NCI-H69 (cell line): ENCODE results near the gene CORO6.

Experiments used
- DNase-seq: peaks from one replicate; lab custom pipeline; 2025; lab: John Stamatoyannopoulos, UW

CORO6 gene

DNA sequence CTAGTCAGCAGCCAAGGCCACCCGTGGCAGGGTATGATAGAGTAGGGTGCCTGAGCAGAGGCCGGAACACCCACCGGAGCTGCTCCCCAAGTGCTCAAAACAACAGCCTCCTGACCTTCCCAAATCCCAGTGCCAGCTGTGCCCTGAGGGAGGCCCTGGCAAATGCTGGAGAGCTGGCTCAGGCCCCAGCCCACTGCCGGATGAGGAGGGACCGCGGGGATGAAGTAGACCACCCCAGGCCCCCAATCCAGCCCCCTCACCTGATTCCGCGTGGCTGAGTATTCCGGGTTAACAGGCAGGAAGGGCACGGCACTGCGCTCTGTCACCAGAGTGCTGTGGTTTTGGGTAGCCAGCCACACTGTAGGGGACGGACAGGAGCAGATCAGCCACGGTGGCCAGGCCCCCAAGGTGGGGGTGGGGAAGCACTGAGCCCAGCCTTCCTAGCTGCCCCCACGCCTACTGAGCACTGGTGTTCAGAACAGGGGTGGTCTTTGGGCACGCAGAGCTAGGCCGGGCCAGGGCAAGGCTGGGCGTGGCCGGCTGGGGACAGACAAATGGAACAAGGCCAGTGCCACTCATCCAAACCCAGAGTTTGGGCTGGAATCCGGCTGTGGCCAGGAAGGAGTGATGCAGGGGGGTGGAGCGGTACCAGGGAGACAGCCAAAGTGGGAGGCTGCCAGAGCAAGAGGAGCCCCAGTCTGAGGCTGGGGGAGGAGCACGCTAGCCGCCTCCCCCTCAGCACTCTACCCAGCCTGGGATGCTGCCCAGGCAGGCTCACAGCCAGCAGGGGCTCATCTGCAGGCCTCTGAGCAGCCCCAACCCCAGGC lies 45.1 kb downstream of the CORO6 start:
- no peak for DNase-seq

DNA sequence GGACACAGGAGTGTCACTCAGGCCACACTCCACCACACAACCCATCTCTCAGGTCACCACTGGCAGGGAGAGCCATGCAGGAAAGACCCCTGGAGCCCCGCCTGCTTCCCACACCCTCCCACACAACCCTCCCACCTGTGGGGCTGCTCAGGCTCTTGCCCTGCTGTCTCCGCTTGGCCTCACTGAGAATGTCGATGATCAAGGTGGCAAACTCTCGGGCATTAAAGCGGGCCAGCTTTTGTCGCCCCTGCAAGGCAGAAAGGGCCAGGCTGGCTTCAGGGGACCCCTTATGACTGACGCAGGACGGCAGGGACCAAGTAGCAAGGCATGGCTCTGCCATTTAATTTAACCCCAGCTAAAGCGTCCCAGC lies 45.7 kb downstream of the CORO6 start:
- DNase-seq = no peak

DNA sequence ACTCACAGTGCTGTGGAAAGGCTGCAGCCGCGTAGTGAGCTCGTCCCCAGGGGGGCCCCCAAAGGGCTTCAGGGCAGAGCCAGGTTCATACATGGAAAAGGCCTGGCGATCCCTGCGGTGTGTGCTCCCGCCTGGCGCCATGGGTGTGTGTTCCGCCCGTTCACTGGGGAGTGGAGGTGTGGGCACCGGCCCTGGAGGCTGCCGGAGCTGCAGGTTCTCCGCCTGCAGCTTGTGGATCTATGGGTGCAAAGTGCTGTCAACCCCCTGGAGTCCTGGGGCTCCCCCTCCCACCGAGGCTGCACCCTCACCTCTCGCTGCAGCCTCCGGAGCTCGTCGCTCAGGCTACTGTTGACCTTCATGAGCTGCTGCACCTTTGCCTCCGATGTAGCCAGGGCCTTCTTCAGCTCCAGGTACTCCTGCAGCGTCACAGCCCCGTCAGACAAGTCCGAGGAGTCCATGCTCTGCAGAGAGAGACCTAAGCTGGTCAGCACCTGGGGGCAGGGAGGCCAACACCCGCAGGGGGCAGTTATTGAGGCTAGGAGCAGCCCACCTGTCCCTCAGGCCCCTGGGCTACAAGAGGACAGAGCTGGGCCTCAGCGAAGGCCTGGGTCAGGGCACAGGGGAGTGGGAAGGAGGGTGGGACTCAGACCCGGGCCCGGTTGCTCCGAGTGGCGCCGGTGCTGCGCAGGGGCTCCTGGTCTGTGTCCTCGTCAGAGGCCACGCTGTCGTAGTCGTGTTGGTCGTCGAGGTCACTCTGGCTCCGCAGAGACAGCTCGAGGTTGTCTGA lies 46.3 kb downstream of the CORO6 start:
- DNase-seq = no peak

DNA sequence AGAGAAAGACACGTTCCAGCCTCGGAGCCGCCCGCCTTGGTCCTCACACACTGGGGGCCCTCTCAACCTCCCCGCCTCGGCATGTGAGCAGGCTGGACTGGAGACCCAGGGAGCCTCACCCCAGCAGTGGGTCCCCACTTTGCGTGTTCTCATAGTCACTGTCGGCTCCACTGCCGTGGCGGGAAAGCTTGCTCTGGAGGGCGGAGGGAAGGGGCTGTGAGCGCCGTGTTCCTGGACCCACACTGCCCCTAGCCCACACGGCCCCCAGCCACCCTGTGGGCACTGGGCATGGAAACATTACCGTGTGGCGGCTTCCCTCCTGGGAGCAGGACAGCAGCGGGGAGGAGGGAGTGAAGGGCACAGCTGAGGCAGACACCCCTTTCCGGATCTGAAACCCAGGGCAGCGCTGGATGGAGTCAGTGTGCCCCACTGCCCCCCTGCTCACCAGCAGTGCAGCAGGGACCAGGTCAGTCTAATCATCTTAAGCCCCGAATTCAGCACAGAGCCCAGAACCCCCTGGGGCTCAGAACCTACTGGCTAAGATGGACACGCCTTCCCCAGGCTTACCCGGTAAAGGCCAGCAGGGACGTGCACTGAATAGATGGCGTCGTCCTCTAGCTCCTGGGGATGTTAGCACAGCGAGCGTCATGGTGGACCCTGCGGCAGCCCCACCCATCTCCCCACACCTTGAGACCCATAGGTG lies 47.0 kb downstream of the CORO6 start:
- DNase-seq = no peak

DNA sequence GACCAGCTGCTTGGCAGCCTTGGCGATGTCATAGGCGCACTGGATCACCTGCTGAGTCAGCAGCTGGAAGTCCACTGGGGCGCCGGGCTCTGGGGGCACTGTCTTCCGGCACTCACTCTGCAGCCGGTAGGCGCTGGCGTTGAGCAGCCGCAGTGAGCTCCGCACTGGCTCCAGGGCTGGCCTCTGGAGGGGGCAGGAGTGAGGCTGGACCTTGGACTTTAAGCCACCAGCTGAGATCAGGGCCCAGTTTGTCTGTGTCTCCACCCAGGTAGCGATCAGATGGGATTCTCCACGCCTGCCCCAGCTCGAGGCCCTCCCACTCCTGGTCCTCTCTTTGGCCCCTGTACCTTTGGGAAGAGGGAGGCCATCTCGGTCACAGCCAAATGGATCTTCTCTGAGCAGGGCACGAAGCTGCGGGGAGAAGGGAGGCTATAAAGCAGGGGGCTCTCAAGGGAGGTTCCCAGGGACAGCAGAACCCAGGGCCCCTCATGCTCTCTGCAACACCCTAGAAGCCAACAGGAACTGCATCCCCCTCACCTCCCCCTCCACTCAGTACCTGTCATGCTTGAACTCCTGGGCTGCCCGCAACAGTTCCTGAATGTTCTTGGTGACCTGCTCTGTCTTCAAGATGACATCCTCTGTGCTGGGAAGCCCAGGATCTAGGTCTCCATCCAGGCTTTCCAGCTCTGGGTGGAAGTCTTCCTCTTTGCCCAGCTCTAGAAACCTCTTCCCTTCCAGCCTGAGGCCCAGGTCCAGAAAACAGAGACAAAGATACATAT lies 47.8 kb downstream of the CORO6 start:
- DNase-seq = no peak

DNA sequence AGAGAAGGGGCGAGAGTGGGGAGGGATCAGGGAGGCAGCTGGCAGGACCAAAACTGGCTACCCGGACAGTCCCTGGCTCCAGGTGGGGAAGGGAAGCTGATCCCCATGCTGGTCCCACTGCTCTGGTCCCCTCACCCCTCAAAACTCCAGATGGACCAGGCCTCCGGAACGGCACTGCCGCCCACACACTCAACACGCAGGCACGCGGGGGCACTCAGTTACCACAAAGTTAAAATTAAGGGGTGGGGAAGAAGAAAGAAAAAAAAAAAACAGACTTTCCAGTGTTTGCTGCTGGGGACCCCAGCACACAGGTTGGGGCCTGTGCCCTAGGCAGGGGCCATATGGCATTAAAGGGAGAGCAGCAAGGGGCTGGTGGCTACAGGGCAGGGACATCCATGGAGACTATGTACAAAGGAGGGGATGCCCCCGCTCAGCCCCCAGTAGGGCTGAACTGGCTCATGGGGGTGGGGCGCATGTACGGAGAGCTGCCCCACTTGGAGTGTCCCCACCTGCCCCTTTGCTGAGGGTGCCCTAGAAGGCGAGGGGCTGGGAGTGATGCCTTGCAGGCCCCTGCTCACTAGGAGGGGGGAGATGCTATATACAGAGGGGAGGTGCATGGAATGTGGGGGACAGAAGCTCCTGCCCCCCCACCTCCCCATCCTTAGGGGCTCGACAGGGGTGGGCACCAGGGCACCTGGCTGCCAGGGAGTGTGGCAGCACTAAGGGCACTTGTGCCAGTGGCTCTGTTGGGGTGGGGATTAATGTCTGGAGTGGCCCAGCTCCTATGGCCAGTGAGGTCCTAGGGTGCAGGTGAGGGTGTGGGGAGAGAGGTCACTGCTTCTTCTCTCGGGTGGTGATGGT lies 48.6 kb downstream of the CORO6 start:
- DNase-seq = no peak

DNA sequence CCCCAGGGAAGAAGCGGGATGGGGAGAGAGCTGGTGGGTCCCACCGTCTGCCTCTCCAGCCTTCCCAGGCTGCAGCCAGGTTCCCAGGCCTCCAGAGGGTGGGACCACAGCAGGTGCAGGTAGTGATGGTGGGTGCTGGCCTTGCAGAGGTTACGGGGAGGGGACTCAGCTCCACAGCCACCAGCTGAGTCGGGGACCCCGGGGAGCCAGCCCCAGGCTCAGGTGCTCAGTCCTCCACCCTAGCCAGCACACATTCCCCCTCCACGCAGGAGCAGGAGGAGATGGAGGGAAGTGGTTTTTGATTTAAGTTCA lies 49.2 kb downstream of the CORO6 start:
- no peak for DNase-seq

DNA sequence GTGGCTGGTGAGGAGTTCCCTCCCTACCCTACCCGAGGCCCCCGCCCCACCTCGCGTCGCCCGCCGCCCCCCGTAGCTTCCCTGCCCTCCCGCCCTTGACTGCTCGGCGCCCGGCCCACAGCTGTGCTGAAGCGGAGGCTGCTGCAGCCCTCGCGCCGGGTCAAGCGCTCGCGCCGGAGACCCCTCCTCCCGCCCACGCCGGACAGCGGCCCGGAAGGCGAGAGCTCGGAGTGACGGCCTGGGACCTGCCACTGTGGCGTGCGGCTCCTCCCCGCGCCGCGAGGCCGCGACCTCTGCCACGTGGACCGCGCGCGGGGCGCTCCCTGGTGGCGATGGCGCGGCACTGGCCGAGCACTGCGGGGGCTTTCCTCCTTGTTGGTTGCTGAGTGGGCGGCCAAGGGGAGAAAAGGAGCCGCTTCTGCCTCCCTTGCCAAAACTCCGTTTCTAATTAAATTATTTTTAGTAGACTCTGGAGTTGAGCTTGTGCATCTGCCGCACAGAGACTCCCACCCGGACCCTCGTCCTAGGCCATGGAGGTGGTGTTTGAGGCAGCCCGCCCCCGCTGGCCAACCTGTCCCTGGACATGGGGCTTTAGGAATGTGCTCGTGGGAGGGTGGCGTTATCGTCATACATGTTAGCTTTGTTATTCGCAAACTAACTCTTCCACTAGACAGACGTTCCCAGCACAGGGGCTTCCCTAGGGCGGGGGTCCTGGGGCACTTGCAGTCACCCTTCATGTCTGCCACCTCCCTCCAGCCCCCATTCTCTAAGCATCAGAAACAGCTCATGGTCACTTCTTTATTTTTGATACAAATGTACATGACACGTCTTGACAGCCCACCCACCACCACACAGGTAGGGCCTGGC lies 49.8 kb downstream of the CORO6 start:
- peak; percentile 56 for DNase-seq

DNA sequence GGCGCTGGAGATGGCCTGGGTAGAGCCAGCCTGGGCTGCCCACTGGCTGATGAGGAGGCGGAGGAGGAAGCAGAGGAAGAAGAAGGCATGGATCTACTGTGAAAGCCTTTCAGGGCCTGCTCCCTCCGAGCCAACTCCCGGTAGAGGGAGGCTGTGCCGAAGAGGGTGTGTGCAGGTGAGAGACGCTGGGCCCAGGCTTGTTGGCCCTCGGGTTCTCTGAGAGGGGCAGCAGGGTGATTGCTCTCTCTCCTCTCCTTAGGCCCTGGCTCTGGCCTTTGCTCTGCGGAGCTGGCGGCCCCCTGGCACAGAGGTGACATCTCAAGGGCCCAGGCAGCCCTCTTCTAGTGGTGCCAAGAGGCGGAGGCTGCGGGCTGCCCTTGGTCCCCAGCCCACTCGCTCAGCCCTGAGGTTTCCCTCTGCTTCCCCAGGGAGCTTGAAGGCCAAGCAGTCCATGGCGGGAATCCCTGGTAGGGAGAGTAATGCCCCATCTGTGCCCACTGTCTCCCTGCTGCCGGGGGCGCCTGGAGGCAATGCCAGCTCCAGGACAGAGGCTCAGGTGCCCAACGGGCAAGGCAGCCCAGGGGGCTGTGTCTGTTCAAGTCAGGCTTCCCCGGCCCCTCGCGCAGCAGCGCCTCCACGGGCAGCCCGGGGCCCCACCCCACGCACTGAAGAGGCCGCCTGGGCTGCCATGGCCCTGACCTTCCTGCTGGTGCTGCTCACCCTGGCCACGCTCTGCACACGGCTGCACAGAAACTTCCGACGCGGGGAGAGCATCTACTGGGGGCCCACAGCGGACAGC lies 50.6 kb downstream of the CORO6 start:
- DNase-seq = no peak

DNA sequence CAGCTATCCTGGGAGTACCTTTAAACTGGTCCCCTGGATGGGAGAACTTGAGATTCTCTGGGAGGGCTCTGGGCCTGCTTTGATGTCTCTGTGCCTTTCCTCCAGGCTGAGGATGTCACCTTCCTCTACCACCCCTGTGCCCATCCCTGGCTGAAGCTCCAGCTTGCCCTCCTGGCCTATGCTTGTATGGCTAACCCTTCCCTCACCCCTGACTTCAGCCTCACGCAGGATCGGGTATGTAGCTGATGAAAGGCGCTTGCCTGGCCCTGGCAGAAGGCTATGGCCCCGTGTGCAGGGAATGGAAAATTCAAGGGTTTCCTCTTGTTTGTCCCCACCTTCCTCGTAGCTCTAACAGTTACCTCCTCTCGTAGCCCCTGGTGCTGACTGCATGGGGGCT lies 51.2 kb downstream of the CORO6 start:
- no peak for DNase-seq

DNA sequence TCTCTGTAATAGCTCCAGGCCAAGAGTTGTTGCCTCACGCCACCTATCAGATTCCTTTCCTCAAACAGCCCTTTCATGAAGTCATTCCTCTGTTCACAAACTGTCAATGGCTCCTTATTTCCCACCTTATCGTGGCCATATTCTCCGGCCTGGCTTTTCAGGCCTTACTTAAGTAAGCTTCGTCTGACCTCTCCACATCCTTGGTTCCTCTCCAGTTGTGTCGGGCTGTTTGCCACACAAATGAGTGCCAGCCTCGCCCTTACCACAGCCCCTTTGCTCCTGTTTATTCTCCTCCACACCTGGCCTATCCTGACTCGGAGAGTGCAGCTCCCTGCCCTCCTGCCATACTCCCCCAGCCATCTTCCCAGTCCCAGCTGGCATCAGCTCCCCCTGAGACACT lies 52.2 kb downstream of the CORO6 start:
- DNase-seq = no peak

DNA sequence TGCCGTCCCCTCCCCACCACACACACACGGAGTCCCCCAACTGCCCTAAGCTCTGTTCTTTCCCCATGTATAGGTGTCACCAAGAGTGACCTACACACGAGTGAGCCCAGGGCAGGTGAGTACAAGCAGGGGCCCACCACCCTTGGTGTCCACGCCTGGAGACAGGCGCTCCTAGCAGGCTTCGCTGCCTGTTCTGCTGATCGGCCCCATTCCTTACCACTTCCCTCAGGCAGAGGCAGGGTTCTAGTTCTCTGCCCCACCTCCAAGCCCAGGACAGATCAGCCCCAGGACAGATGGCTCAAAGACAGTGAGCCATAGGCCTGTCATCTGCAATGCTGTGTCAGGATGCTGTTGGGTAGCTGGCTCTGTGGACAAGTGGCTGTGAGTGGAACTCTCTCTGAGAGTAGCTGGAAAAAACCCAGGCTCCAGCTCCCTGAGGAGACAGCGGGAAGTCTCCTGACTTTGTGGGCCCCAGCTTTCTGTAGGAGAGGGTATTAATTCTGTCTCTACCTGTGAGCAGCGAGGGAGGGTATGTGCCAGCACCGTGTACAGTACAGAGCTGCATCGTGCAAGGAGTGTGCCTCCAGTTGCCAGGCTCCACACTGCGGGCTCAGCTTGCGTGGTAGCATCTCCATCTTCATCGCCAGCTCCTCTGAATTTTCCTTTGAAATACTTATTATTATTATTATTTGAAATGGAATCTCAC lies 53.3 kb downstream of the CORO6 start:
- peak; percentile 41 for DNase-seq

DNA sequence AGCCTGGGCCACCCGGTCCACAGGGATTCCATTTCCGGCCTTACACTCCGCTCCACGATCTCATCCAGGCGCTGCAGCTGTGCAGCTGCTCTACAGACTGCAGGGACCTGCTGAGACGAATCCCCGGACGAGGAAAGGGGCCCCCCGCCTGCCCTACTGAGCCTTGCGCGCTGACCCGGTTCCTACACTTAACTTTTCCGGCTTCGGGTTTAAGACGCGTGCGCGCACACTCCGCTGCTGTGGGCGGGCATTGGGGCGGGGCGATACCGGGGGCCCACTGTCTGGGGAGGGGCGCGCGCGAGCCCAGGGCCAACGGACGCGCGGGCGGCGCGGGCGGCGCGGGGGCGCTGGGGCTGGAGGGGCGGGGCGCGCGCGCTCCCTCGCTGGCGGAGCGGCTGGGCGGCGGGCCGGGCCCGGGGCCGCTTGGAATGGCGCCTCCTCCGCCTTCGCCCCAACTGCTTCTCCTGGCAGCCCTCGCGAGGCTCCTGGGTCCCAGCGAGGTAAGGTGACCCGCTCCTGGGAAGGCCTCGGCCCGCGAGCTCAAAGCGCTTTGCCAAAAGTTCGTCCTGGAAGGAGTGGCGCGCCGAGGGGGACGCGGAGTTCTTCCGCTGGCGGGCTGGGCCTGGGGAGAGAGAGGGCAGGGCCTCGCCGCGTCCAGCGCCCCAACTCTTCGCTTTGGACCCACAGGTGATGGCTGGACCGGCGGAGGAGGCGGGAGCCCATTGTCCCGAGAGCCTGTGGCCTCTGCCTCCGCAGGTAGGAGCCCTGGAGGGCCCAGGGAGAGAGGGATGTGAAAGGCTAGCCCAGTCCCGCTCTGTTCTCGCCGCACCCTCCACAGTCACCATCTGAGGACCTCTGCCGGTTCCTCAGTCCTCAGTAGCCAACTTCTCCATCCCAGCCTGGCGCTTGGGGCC lies 54.1 kb downstream of the CORO6 start, which contains the start of gene TP53I13:
Gene TP53I13, plus strand, starts transcription at position 371 of the 914 bp plus-strand sequence. Its CDS starts 58 bp downstream, at position 429.
- peak; percentile 96 for DNase-seq

DNA sequence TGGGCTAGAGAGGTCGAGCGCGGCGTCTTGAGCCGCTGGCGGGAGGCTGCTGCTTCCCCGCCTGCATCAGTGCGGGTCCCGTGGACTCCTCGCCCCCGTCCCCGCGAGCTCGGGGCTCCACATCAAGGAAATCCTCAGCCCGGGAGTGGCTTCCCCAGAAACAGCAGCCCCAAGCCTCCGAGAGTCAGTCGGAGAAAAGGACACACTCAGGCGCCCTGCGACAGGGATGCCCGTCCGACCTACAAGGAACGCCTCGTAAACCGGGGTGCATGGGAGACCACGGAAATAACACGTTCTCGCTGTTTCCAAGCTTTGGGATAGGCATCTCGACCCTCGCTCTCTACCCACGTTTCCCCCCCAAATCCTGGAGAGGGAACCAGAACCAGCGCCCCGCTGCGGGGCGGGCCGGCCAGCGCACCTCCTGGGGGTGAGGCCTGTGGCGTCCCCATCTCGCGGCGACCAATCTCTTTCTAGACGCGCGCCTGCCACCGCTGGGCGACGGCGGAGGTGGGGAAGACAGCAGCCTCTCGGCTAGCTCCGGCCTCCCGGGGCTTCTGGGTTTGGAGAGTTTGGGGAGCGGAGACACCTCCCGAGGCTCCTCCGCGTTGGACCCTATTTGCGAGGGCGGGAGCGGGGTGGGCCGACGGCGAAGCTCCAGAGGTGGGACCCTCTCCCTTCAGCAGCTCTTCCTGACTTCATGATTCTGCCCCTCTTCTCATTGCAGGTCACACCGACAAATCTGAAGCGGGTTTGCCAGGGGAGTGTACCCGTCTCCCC lies 55.0 kb downstream of the CORO6 start:
- peak; percentile 84 for DNase-seq

DNA sequence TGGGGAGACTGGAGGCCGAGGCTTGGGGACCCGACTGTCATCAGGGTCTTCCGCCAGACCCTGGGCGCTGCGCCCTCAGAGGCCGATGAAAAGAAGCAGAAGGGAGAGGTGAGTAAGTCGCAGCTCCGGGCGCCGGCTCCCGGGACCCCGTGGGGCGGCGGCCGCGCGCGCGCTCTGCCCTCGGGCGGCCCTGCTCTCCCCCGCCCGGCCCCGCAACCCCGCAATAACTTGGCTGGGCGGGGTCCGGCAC lies 55.5 kb downstream of the CORO6 start:
- peak; percentile 75 for DNase-seq

DNA sequence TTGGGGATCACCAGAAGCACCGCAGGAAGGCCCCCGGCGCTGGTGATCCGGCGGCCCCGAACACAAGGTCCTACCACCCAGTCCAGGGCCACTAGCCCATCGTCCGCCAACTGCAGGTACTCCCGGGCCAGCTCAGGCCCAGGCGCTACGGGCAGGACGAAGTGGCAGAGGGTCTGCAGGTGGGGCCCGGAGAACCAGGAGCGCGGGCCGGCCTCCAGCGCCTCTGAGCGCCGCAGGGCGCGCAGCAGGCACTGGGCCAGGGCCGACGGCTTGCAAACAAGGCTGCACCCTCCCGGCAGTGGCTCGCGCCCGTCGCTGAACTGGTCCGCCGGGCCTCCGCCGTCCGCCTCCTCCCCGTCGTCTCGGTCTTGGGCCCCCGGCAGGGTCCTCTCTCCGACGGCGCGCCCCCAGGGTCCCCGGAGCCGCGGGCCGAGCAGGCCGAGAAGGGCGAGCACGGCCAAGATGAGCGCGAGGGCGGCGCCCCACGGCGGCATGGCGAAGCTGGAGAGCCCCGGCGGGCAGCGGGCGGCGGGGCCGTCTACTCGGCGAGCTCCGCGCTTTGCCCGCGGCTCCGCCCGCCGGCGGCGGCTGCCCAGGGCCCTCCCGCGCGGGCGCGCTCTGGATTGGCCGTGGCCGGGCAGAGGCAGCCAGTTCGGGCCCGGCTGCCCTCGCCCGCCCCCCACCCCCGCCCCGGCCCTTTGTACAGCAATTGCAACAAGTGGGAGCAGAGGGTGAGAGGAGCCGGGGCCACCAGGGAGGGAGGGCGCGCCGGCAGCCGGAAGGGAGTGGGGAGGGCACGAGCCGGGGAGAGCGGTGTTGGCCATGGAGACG lies 56.0 kb downstream of the CORO6 start, which contains the start of gene ABHD15:
Gene ABHD15, minus strand, starts transcription at position 565 of the 831 bp plus-strand sequence. Its CDS starts 71 bp downstream, at position 494.
- peak; percentile 85 for DNase-seq
